ENCODE measurements around the gene MYO6.

The MYO6 gene

DNA sequence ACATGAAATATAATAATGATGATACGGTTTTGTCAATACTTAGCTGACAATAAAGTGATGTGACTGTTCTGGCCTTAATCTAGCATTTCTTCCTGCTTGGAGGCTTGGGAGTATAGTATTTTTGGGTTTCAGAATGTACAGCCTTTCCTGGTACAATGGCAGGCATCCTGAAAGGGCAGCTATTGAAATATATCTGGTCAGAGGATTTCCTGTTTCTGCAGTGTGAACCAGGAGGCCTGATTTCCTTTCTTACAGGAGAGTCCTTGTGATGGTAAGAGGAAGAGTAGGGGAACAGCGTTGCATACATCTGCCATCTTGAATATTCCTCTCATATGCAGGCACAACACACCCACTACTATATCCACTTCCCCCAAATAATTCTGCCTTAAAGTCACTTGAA, 93.7 kb downstream of the MYO6 start:
- TF ChIP-seq, protein P1, sequence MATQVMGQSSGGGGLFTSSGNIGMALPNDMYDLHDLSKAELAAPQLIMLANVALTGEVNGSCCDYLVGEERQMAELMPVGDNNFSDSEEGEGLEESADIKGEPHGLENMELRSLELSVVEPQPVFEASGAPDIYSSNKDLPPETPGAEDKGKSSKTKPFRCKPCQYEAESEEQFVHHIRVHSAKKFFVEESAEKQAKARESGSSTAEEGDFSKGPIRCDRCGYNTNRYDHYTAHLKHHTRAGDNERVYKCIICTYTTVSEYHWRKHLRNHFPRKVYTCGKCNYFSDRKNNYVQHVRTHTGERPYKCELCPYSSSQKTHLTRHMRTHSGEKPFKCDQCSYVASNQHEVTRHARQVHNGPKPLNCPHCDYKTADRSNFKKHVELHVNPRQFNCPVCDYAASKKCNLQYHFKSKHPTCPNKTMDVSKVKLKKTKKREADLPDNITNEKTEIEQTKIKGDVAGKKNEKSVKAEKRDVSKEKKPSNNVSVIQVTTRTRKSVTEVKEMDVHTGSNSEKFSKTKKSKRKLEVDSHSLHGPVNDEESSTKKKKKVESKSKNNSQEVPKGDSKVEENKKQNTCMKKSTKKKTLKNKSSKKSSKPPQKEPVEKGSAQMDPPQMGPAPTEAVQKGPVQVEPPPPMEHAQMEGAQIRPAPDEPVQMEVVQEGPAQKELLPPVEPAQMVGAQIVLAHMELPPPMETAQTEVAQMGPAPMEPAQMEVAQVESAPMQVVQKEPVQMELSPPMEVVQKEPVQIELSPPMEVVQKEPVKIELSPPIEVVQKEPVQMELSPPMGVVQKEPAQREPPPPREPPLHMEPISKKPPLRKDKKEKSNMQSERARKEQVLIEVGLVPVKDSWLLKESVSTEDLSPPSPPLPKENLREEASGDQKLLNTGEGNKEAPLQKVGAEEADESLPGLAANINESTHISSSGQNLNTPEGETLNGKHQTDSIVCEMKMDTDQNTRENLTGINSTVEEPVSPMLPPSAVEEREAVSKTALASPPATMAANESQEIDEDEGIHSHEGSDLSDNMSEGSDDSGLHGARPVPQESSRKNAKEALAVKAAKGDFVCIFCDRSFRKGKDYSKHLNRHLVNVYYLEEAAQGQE (IDR thresholded peaks at IDR 0.05; ENCODE audit: insufficient read depth in 1 of 2, low read depth in 2 of 2, low read length in 2 of 2), result no peak
- TF ChIP-seq TAF1 (IDR thresholded peaks at IDR 0.05; ENCODE audit: borderline replicate concordance, insufficient read depth, low read length), result no peak
- TF ChIP-seq SIN3A (IDR thresholded peaks at IDR 0.05; ENCODE audit: borderline replicate concordance, insufficient read depth, low read length), result no peak
- no peak for TF ChIP-seq POLR2AphosphoS5 (IDR thresholded peaks at IDR 0.05; ENCODE audit: low read depth, low read length)
- no peak for TF ChIP-seq FOXP2 (optimal IDR thresholded peaks at IDR 0.05; ENCODE audit: borderline replicate concordance, extremely low read depth, extremely low read length, insufficient read depth)

DNA sequence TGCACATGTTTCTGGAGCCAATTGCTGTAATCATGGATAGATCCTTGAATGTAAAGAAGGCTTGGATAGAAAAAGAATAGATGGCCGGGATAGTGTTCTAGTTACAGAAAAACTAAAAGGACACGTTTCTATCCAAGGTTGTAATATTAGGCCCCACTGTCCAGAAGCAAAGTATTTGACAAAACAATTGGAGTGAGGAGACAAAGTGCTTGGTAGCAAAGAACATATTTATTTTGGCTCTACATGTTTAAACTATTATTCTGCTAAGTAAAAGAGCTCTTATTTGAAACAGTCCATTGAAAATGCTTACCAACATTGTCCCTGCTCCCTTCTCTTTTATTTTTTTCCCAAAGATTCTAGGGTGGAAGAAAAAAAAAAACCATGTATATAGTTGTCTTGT, 94.4 kb downstream of the MYO6 start:
- no peak for TF ChIP-seq POLR2AphosphoS5 (IDR thresholded peaks at IDR 0.05; ENCODE audit: low read depth, low read length)
- TF ChIP-seq TAF1 (IDR thresholded peaks at IDR 0.05; ENCODE audit: borderline replicate concordance, insufficient read depth, low read length), result no peak
- TF ChIP-seq SIN3A (IDR thresholded peaks at IDR 0.05; ENCODE audit: borderline replicate concordance, insufficient read depth, low read length), result no peak
- TF ChIP-seq FOXP2 (optimal IDR thresholded peaks at IDR 0.05; ENCODE audit: borderline replicate concordance, extremely low read depth, extremely low read length, insufficient read depth), result no peak
- TF ChIP-seq, protein P1 (IDR thresholded peaks at IDR 0.05; ENCODE audit: insufficient read depth in 1 of 2, low read depth in 2 of 2, low read length in 2 of 2), result no peak

DNA sequence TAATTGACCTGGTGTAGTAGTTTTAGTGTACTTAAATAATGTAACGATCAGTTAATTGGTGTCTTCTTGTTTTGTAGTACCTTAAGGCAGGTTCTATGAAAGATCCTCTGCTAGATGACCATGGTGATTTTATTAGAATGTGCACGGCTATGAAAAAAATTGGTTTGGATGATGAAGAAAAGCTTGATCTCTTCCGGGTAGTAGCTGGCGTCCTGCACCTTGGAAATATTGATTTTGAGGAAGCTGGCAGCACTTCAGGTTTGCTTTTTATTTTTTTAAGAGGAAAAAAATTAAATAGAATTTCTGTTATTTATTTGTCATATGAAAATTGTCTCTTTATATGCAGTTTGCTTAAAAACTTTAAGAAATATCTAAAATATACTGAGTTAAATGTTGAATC, 99.2 kb downstream of the MYO6 start:
- TF ChIP-seq, protein P1 (IDR thresholded peaks at IDR 0.05; ENCODE audit: insufficient read depth in 1 of 2, low read depth in 2 of 2, low read length in 2 of 2), result no peak
- TF ChIP-seq TAF1 (IDR thresholded peaks at IDR 0.05; ENCODE audit: borderline replicate concordance, insufficient read depth, low read length) (no peak), POLR2AphosphoS5 (IDR thresholded peaks at IDR 0.05; ENCODE audit: low read depth, low read length) (no peak), FOXP2 (optimal IDR thresholded peaks at IDR 0.05; ENCODE audit: borderline replicate concordance, extremely low read depth, extremely low read length, insufficient read depth) (no peak), SIN3A (IDR thresholded peaks at IDR 0.05; ENCODE audit: borderline replicate concordance, insufficient read depth, low read length) (no peak)

DNA sequence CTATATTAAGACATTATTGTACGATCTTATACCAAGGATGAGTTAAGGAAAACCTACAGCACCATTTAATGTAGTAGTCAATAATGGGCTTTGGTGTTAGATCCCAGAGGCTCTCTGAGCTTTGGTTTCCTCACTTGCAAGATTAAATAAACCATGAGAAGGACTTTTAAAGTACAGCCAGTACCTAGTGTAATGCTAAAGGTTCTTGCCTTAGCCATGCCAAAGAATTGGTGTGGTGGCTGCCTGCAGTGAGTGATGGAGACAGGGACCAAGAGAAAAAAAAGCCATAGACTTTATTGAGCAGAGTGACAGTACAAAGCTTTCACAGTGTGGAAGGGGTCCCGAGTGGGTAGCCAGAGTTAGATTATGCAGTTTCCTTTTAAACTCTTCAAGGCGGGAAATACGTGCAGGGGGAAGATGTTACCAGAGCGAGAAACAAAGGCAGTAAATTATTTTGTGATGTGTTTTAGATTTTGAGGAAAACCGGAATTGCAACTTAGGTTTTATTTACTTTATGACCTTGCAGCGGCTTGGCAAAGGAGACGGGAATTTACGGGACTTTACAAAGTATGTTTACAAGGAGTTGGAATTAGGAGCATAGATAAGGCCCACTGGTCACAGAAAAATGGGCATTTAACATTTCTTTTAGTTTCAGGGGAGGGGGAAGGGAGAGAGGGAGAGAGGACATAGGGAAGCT, 100.4 kb downstream of the MYO6 start:
- TF ChIP-seq, protein P1 (IDR thresholded peaks at IDR 0.05; ENCODE audit: insufficient read depth in 1 of 2, low read depth in 2 of 2, low read length in 2 of 2), result no peak
- TF ChIP-seq TAF1 (IDR thresholded peaks at IDR 0.05; ENCODE audit: borderline replicate concordance, insufficient read depth, low read length) (no peak), FOXP2 (optimal IDR thresholded peaks at IDR 0.05; ENCODE audit: borderline replicate concordance, extremely low read depth, extremely low read length, insufficient read depth) (no peak), POLR2AphosphoS5 (IDR thresholded peaks at IDR 0.05; ENCODE audit: low read depth, low read length) (no peak), SIN3A (IDR thresholded peaks at IDR 0.05; ENCODE audit: borderline replicate concordance, insufficient read depth, low read length) (no peak)

All from PFSK-1 (cell line).